ENCODE results near the gene POMC.

- TF ChIP-seq, protein P1, sequence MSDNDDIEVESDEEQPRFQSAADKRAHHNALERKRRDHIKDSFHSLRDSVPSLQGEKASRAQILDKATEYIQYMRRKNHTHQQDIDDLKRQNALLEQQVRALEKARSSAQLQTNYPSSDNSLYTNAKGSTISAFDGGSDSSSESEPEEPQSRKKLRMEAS (IDR thresholded peaks at IDR 0.05; ENCODE audit: low read depth, low read length) = no peak
- TF ChIP-seq, protein P2, sequence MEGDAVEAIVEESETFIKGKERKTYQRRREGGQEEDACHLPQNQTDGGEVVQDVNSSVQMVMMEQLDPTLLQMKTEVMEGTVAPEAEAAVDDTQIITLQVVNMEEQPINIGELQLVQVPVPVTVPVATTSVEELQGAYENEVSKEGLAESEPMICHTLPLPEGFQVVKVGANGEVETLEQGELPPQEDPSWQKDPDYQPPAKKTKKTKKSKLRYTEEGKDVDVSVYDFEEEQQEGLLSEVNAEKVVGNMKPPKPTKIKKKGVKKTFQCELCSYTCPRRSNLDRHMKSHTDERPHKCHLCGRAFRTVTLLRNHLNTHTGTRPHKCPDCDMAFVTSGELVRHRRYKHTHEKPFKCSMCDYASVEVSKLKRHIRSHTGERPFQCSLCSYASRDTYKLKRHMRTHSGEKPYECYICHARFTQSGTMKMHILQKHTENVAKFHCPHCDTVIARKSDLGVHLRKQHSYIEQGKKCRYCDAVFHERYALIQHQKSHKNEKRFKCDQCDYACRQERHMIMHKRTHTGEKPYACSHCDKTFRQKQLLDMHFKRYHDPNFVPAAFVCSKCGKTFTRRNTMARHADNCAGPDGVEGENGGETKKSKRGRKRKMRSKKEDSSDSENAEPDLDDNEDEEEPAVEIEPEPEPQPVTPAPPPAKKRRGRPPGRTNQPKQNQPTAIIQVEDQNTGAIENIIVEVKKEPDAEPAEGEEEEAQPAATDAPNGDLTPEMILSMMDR (IDR thresholded peaks at IDR 0.05; ENCODE audit: low read depth, low read length) = no peak
- TF ChIP-seq POLR2A (IDR thresholded peaks at IDR 0.05; ENCODE audit: extremely low read depth, insufficient read length) (no peak), MYC (IDR thresholded peaks at IDR 0.05; ENCODE audit: low read depth, low read length) (no peak)
Observed at GRCh38 chr2:25176138-25176537, 7.8 kb upstream of the POMC start.
